GM18511 (cell line): ENCODE results near the gene RMRP.

Experiments used
- ATAC-seq: cut with Tn5 transposase; IDR thresholded peaks from one replicate; pipeline ENCODE4 v1.9.1; 2021; ENCODE audit warnings: mild to moderate bottlenecking, moderate library complexity; ENCODE audit not compliant: unreplicated experiment

RMRP gene

GRCh38 chr9:35657546-35658136 lies at the start of gene RMRP:
Gene RMRP (minus strand): TSS chr9:35658019.
- ATAC-seq, result peak; percentile 90

GRCh38 chr9:35706951-35707350 lies 49.1 kb upstream of the RMRP start:
- no peak for ATAC-seq

GRCh38 chr9:35705836-35706430 lies 48.1 kb upstream of the RMRP start:
- ATAC-seq, result no peak

GRCh38 chr9:35705372-35705771 lies 47.6 kb upstream of the RMRP start:
- ATAC-seq, result no peak

DNA sequence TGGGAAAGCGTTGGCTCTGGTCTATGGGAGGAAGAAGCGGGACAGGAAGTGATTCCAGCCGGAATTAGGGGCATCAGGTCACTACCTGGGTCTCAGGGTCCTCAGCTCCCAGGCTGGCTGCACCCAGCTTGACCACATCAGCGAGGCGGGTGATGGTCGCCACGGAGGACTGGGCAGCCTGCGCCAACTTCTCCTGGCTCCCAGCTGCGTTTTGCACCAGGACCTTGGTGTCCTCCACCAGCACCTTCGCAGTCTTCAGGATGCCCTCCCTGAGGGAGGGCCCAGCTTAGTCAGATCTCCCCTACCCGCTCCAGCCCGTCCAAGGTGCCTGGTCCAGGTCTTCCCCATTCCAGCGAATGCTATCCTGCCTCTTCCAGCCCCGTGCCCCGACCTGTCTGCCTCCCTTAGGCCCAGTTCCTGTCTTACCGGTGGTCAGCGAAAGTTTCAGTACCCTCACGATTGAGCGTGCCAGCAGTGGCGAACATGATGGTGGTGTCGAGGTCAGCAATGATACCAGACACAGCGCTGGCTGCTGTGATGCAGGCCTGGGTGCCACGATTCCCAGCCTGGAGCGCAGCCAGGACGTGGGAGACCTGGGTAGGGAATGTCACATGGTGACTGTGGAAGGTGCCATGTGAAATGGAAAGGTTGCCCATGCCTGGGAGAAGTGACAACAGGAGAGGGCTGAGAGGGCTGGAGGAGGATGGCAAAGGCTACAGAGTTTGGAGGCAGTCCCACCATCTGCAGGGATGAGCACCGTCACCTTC lies 46.3 kb upstream of the RMRP start:
- no peak for ATAC-seq

- no peak for ATAC-seq
Observed at GRCh38 chr9:35702696-35703095, 44.9 kb upstream of the RMRP start.

DNA sequence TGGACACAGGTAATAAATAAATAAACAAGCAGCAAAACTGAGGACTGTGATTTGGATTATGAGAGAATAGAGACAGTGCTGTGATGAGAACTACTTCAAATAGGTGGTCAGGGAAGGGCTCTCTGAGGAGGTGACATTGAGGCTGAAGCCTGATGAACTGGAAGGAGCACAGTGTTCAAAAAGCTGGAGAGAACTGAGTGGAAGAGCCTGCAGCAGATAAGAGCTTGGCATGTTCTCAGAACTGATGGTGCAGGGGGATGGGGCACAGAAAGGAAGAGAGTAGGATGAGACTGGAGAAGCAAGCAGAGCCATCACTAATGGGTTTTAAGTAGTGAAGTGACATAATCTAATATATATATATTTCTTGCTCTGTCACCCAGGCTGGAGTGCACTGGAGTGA lies 43.1 kb upstream of the RMRP start:
- no peak for ATAC-seq

GRCh38 chr9:35700031-35700430 lies 42.2 kb upstream of the RMRP start:
- ATAC-seq, result no peak

DNA sequence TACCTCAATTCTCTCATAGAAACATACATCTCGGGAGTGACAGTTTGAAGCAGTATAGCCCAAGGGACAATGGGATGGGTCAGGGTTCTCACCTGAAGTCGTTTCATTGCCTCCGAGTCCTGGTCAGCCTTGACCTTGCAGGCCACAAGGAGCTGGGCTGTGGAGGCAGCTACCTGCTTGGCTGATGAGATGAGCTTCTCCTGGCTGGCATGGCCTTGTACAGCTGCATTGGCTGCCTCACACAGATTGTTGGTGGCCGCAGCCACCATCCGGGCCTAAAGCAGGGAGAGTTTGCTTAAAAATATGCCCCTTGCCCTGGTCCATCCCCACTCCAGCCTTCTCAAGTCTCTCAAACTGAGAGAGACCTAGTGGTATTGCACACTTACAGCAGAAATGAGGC lies 40.4 kb upstream of the RMRP start:
- ATAC-seq, result no peak

DNA sequence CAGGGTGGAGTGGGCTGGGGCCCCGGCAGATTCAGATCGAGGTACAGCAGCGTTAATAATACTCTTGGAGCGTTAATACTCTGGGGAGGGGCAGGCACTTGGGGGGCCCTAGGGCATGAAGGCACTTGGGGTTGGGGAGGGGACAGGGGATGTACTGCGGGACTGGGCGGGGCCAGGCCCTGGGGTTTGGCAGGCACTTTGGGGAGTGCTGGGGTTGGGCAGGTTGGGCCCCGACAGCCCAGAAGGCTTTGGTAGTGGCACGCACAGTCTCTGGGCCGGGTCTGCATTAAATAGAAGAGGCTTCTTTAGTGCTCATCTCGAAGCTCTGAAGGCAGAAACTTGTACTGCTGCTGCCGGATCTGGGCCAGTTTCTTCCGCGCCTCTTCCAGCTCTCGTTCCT lies 39.7 kb upstream of the RMRP start:
- no peak for ATAC-seq

DNA sequence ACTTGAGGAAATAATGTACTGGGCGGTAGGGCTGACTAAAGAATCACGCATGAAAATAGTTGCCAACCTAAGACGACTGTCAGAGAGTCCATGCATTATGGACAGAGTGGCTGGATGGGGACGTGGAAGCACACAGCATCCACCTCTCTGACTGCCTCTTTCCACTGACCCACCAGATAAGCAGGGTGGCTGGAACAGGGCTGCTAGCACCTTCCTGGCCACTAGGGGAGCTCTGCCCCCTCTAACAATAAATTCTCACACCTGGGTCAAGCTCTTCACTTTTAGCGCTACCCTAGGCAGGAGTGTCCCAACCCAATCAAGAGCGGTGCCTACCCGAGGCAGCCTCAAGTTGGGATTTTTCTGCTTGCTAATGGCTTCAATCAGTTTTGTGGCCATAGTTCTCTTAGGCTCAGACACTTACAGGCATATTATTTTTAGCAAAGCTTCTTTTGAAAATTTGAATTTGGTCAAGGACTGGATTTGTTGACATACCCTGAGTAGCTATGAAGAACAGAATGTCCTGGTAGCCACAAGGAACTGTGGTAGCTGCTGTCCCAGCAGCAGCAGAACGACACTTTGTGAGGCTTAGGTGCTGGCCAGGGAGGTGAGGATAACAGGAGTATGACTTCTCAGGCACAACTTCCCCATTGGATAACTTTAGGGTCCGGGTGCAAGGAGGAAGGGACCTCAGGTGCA lies 38.8 kb upstream of the RMRP start:
- peak; percentile 83 for ATAC-seq

DNA sequence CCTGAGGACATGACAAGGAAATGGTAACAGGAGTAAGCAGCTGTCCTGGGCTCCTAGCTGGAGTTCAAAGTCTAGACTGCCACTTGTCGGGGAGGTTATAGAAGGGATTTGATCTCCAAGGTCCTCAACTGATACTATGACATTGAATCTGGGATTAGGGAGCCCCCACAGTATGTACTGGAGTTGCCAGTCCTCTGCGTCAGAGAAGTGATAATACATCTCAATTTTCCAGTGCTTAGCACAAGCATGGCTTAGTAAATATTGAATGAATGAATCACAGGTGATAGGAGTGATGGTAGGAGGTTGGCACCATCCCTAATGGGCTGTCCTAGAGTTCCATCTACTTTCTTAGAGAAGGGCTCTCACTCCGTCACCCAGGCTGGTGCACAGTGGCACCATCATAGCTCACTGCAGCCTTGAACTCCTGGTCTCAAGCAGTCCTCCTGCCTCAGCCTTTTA lies 38.2 kb upstream of the RMRP start:
- ATAC-seq, result no peak

- ATAC-seq, result no peak
Observed at GRCh38 chr9:35691757-35692301, 34.0 kb upstream of the RMRP start.

DNA sequence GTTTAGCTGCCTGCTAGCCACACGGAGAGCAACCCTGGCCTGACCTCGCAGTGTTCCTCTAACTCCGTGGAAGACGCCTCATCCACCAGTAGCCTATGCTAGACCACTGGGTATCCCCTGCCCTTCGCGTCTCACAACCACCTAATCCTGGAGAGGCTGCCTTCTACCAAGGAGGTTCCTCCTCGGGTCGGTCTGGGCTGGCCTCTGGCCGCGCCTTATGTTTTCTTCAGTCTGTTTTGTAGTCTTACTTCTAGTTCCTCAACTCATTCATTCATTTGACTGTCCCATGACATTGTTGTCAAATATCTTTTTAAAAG lies 33.5 kb upstream of the RMRP start:
- no peak for ATAC-seq

DNA sequence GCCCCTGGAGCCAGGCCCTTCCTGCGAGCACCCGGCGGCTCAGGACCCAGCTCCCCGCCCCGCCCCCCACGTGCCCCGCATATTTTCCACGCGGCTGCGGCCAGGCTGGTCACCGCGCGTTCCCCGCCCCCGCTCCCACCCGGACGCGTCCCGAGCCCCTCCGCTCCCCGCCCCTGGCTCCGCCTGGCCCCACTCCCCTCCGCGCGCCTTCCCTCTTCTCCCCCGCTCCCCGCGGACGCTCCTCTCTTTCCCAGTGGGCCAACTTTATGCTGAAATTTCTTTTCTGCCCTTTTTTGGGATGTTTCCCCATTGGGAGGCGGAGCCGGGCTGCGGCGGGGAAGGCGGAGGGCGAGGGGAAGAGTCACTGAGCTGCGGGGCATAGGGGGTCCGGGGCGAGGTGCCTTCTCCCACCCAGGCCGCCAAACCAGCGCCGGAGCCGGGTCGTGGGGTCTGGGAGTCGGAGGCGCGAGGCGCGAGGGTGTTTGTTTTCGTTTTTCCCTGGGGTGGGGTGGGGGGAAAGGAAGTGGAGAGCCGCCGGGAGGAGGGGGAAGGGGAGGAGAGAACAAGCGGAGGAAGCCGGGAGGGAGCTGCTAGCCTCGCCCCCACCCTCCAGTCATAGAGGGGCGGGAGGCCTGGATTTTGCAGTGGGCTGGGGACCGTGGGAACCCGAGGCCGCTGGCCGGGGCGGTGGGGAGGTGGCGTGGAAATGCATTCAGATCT lies 33.0 kb upstream of the RMRP start:
- no peak for ATAC-seq

- no peak for ATAC-seq
Observed at GRCh38 chr9:35690294-35690613, 32.4 kb upstream of the RMRP start.

DNA sequence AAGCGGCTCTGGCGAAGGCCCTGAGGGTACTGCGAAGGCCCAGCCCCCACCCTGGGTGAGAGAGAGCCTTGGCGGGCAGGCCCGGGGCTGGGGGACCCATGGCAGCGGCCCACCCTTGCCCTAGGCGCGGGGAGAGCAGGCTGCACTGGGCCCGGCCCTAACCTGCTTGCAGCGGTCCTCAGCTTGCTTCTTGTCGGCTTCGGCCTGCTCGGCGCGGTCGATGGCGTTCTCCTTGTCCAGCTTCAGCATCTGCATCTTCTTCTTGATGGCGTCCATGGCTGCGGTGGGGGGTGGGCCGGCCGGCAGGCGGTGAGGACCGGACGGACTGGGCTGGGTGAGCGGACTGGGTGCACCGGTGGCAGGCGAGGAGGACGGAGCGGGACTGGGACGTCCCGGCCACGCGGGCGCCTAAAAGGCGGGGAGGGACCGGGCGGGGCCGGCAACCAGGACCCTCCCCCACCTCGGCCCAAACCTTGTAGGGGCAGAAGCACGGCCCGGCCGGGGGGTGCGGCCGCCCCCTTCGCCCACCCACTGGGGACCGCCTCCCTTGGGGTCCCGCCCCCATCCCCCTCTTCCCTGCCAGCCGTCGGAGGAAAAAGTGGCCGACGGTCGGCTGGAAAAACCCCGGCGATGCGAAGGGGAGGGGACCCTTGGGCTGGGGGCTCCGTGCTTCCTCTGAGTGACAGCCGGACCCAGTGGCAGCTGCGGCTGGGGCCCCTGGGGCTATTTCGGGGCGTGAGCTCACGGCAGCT lies 31.9 kb upstream of the RMRP start, which contains the start of gene TPM2:
Gene TPM2 (minus strand): TSS at position 384 of the 752 bp plus-strand sequence. CDS start 108 bp downstream, at position 276.
- ATAC-seq, result no peak

DNA sequence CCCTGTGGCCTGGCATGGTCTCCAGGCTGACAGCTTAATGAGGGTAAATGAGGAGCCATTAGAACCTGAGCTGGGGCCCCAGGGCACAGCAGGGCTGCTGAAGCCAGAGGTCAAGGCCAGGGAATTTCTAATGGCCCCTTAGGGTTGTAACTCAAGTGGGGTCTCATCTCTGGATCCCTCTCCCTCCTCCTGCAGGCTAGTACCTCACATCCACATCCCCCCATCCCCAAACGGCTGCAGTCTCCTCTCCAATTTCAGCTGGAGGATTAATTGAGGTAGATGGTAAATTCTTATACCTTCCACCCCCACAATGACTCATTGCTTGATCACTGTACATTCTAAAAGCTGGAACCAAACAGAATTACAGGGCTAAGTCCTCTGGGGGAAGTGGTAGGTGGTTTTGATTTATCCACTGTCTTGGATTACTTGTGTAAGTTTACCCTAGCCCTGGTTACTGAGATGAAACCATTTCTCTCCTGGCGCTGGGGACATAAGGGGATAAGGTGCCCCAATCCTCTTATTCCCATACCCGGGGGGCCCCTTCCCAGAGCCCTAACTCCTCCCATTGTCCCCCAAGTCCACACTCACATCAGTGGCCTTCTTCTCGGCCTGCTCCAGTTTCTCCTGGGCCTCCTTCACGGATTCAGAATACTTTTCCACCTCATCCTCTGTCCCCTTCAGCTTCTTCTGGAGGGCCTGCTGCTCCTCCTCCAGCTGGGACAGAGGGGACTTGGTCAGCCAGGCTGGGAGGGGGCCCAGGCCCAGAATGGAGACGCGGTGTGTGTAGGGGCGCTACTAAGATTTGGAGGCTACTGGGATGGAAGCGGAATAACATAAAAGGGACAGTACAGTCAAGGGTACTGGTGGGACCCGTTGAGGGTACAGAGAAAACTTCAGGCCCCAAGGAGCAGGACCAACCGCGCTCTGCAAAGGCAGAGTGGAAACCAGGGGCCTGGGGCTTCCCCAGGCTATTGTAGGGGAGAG lies 31.0 kb upstream of the RMRP start:
- no peak for ATAC-seq

GRCh38 chr9:35687972-35688557 lies 30.2 kb upstream of the RMRP start:
- ATAC-seq, result no peak
